SK-N-SH treated with all-trans-retinoic acid at 6 μM for 48 hours (cell line): ENCODE measurements around the gene CNTN4.

ENCODE experiments used
- ATAC-seq: fragments of 200-7000 bp; cut with Tn5 transposase; 3 replicates; pipeline ENCODE4 v1.9.1; 2020; ENCODE audit warnings: mild to moderate bottlenecking, moderate library complexity
- ARNTL ChIP-seq: fragments of 450-650 bp; formaldehyde crosslinking; IDR thresholded peaks from 2 replicates; pipeline ENCODE4 v1.5.0; 2020; ENCODE audit warnings: low read depth, mild to moderate bottlenecking, moderate library complexity, borderline replicate concordance
- BACH2 ChIP-seq: fragments of 250-450 bp; sonication (Bioruptor Pico); IDR thresholded peaks from 2 replicates; pipeline ENCODE4 v1.9.0; 2021; ENCODE audit warnings: mild to moderate bottlenecking, borderline replicate concordance
- CREB5 ChIP-seq: fragments of 250-450 bp; sonication (Bioruptor Pico); IDR thresholded peaks from 2 replicates; pipeline ENCODE4 v1.5.1; 2020; ENCODE audit warnings: low read depth, mild to moderate bottlenecking, moderate library complexity
- CSDC2 ChIP-seq: fragments of 250-450 bp; sonication (Bioruptor Pico); IDR thresholded peaks from 2 replicates; pipeline ENCODE4 v1.5.0; 2020; ENCODE audit warnings: mild to moderate bottlenecking, moderate library complexity
- CSRNP3 ChIP-seq: fragments of 250-450 bp; sonication (Bioruptor Pico); IDR thresholded peaks from 2 replicates; pipeline ENCODE4 v1.5.1; 2021; ENCODE audit warnings: mild to moderate bottlenecking, moderate library complexity
- ESRRG ChIP-seq: fragments of 250-450 bp; sonication (Bioruptor Pico); IDR thresholded peaks from 2 replicates; pipeline ENCODE4 v1.6.1; 2021; ENCODE audit warnings: mild to moderate bottlenecking
- GLIS3 ChIP-seq: fragments of 250-450 bp; sonication (Bioruptor Pico); IDR thresholded peaks from 2 replicates; pipeline ENCODE4 v1.5.0; 2020; ENCODE audit warnings: mild to moderate bottlenecking, moderate library complexity
- ISL1 ChIP-seq: fragments of 250-450 bp; sonication (Bioruptor Pico); IDR thresholded peaks from 2 replicates; pipeline ENCODE4 v2.1.2; 2022; ENCODE audit warnings: mild to moderate bottlenecking, moderate library complexity
- PATZ1 ChIP-seq: fragments of 250-450 bp; sonication (Bioruptor Pico); IDR thresholded peaks from 2 replicates; pipeline ENCODE4 v1.8.0; 2020; ENCODE audit warnings: mild to moderate bottlenecking, moderate library complexity, borderline replicate concordance
- POU6F1 ChIP-seq: fragments of 250-450 bp; sonication (Bioruptor Pico); IDR thresholded peaks from 2 replicates; pipeline ENCODE4 v1.8.0; 2021; ENCODE audit warnings: low read depth, mild to moderate bottlenecking, moderate library complexity, borderline replicate concordance
- PPARA ChIP-seq: fragments of 250-450 bp; sonication (Bioruptor Pico); IDR thresholded peaks from 2 replicates; pipeline ENCODE4 v1.5.0; 2020; ENCODE audit warnings: mild to moderate bottlenecking, borderline replicate concordance
- RARB ChIP-seq: fragments of 250-450 bp; sonication (Bioruptor Pico); IDR thresholded peaks from 2 replicates; pipeline ENCODE4 v1.8.0; 2021; ENCODE audit warnings: mild to moderate bottlenecking, moderate library complexity
- SNAI2 ChIP-seq: fragments of 250-450 bp; sonication (Bioruptor Pico); IDR thresholded peaks from 2 replicates; pipeline ENCODE4 v1.5.0; 2020; ENCODE audit warnings: mild to moderate bottlenecking, moderate library complexity
- TCF4 ChIP-seq: fragments of 250-450 bp; sonication (Bioruptor Pico); IDR thresholded peaks from 2 replicates; pipeline ENCODE4 v1.8.0; 2021; ENCODE audit warnings: mild to moderate bottlenecking, moderate library complexity, borderline replicate concordance
- TOX ChIP-seq: fragments of 250-450 bp; sonication (Bioruptor Pico); IDR thresholded peaks from 2 replicates; pipeline ENCODE4 v1.8.0; 2021; ENCODE audit warnings: mild to moderate bottlenecking, moderate library complexity, borderline replicate concordance
- TSHZ2 ChIP-seq: fragments of 250-450 bp; sonication (Bioruptor Pico); IDR thresholded peaks from 2 replicates; pipeline ENCODE4 v1.5.0; 2020; ENCODE audit warnings: mild to moderate bottlenecking, moderate library complexity
- ZC3H10 ChIP-seq: fragments of 250-450 bp; sonication (Bioruptor Pico); IDR thresholded peaks from 2 replicates; pipeline ENCODE4 v1.5.1; 2021; ENCODE audit warnings: mild to moderate bottlenecking, moderate library complexity
- ZFP3 ChIP-seq: fragments of 250-450 bp; sonication (Bioruptor Pico); IDR thresholded peaks from 2 replicates; pipeline ENCODE4 v1.5.0; 2020; ENCODE audit warnings: mild to moderate bottlenecking, moderate library complexity
- ZFP30 ChIP-seq: fragments of 450-650 bp; formaldehyde crosslinking; IDR thresholded peaks from 2 replicates; pipeline ENCODE4 v1.5.0; 2022; ENCODE audit warnings: mild to moderate bottlenecking, moderate library complexity
- ZNF70 ChIP-seq: fragments of 450-650 bp; formaldehyde crosslinking; IDR thresholded peaks from 2 replicates; pipeline ENCODE4 v1.5.0; 2020; ENCODE audit warnings: mild to moderate bottlenecking, moderate library complexity
- ZNF8 ChIP-seq: fragments of 450-650 bp; formaldehyde crosslinking; IDR thresholded peaks from 2 replicates; pipeline ENCODE4 v1.5.0; 2020; ENCODE audit warnings: mild to moderate bottlenecking, moderate library complexity

CNTN4 gene

GRCh38 chr3:2558796-2559195, 460.1 kb downstream of the CNTN4 start:
- no peak for ATAC-seq
- TF ChIP-seq CREB5 (no peak), ZNF70 (CRISPR knock-in tag) (no peak), PATZ1 (CRISPR knock-in tag) (no peak), PPARA (no peak), GLIS3 (CRISPR knock-in tag) (no peak), SNAI2 (CRISPR knock-in tag) (no peak), RARB (CRISPR knock-in tag) (no peak), ISL1 (CRISPR knock-in tag) (no peak), CSRNP3 (CRISPR knock-in tag) (no peak), CSDC2 (CRISPR knock-in tag) (no peak), ZFP30 (no peak), POU6F1 (CRISPR knock-in tag) (no peak), ZFP3 (no peak), ZC3H10 (CRISPR knock-in tag) (no peak), TOX (CRISPR knock-in tag) (no peak)

- no peak for ATAC-seq
Observed at GRCh38 chr3:2567451-2567850, 468.8 kb downstream of the CNTN4 start.

More at GRCh38 chr3:2567451-2567850, 468.8 kb downstream of the CNTN4 start:
- TF ChIP-seq TSHZ2 (CRISPR knock-in tag): no peak
- TF ChIP-seq CSDC2 (CRISPR knock-in tag): no peak
- TF ChIP-seq SNAI2 (CRISPR knock-in tag): no peak
- TF ChIP-seq ZNF8 (CRISPR knock-in tag): no peak
- no peak for TF ChIP-seq TCF4 (CRISPR knock-in tag)
- no peak for TF ChIP-seq TOX (CRISPR knock-in tag)
- no peak for TF ChIP-seq POU6F1 (CRISPR knock-in tag)
- TF ChIP-seq CREB5: no peak
- no peak for TF ChIP-seq ISL1 (CRISPR knock-in tag)
- no peak for TF ChIP-seq CSRNP3 (CRISPR knock-in tag)
- TF ChIP-seq BACH2 (CRISPR knock-in tag): no peak
- TF ChIP-seq ESRRG (CRISPR knock-in tag): no peak
- no peak for TF ChIP-seq PATZ1 (CRISPR knock-in tag)
- TF ChIP-seq ZFP3: no peak
- no peak for TF ChIP-seq RARB (CRISPR knock-in tag)
- TF ChIP-seq PPARA: no peak
- no peak for TF ChIP-seq ARNTL (CRISPR knock-in tag)
- TF ChIP-seq, all 23 proteins: peak for 0
